H1 (cell line): Measurements from ENCODE around the gene FCRL5. TPM values are rescaled to one million over a fixed set of nuclear protein-coding genes. Genes with fewer than 3 reads are reported as not detected.

Experiments
- CTCF ChIA-PET: fragments of 300-600 bp; sonication (Branson Sonifier 250); formaldehyde crosslinking; loops from one replicate; lab custom pipeline; 2021; ENCODE audit not compliant: partially characterized antibody; lab: Charles Lee
- POLR2A ChIA-PET: fragments of 300-600 bp; sonication (Branson Sonifier 250); formaldehyde crosslinking; loops from one replicate; lab custom pipeline; 2021; ENCODE audit warnings: inconsistent platforms; ENCODE audit not compliant: partially characterized antibody; lab: Charles Lee
- DNase-seq, 2 experiments: peaks; one replicate each; pipeline versions ENCODE4 v3.0.0 to v3.0.0-alpha.2; 2010 to 2022; ENCODE audit warnings: low spot score in 2 of 2, low read depth in 1 of 2, mixed read lengths in 1 of 2
- FAIRE-seq: peaks from 2 replicates; lab custom pipeline; 2011; peaks lifted over from hg19 to GRCh38; lab: Jason Lieb, UNC
- H2AFZ ChIP-seq: 2 replicates; pipeline ENCODE4 v1.8.1; 2012; ENCODE audit warnings: low read length, inconsistent platforms
- H2AK5ac ChIP-seq: 2 replicates; pipeline ENCODE4 v1.6.1; 2013; ENCODE audit warnings: low read depth, low read length
- H2BK120ac ChIP-seq: replicated peaks from 2 replicates; pipeline ENCODE3; 2013; ENCODE audit warnings: low read depth, low read length, inconsistent platforms
- H2BK12ac ChIP-seq: 2 replicates; pipeline ENCODE4 v1.6.1; 2013; ENCODE audit warnings: low read depth, low read length
- H2BK15ac ChIP-seq: 2 replicates; pipeline ENCODE4 v1.6.1; 2013; ENCODE audit warnings: low read length
- H2BK20ac ChIP-seq: 2 replicates; pipeline ENCODE4 v1.6.1; 2013; ENCODE audit warnings: low read length
- H2BK5ac ChIP-seq: 2 replicates; pipeline ENCODE4 v1.6.1; 2013; ENCODE audit warnings: low read depth, low read length
- H3K14ac ChIP-seq: 2 replicates; pipeline ENCODE4 v1.6.1; 2013; ENCODE audit warnings: inconsistent platforms; ENCODE audit not compliant: insufficient read length
- H3K18ac ChIP-seq: 2 replicates; pipeline ENCODE4 v1.6.1; 2013; ENCODE audit warnings: low read length; ENCODE audit errors: extremely low read depth
- H3K23ac ChIP-seq: 2 replicates; pipeline ENCODE4 v1.6.1; 2013; ENCODE audit warnings: inconsistent platforms; ENCODE audit not compliant: insufficient read length
- H3K23me2 ChIP-seq: 2 replicates; pipeline ENCODE4 v1.6.1; 2013; ENCODE audit warnings: low read depth, low read length
- H3K27ac ChIP-seq: 2 replicates; pipeline ENCODE4 v1.6.1; 2011; ENCODE audit warnings: low read depth, low read length, inconsistent platforms
- H3K27me3 ChIP-seq, 4 experiments: replicated peaks in 1 of 4; 1 replicate in 1 of 4; 2 replicates in 3 of 4; pipeline versions ENCODE4 v1.6.1 to v1.8.1; 2011 to 2013; ENCODE audit warnings: low read length in 3 of 4, mild to moderate bottlenecking in 3 of 4, inconsistent platforms in 2 of 4, mixed read lengths in 2 of 4, moderate library complexity in 1 of 4; ENCODE audit not compliant: control insufficient read depth in 3 of 4, insufficient read depth in 3 of 4; ENCODE audit errors: extremely low read depth in 1 of 4
- H3K36me3 ChIP-seq, 4 experiments: 2 replicates each; pipeline versions ENCODE4 v1.6.1 to v1.8.1; 2011 to 2013; ENCODE audit warnings: mild to moderate bottlenecking in 4 of 4, low read length in 3 of 4, moderate library complexity in 2 of 4, control low read depth in 1 of 4, inconsistent platforms in 1 of 4; ENCODE audit not compliant: insufficient read depth in 4 of 4, control insufficient read depth in 2 of 4
- H3K4ac ChIP-seq: replicated peaks from 2 replicates; pipeline ENCODE3; 2013; ENCODE audit warnings: low read length, low read depth, mixed read lengths, inconsistent platforms; ENCODE audit not compliant: insufficient read length
- H3K4me1 ChIP-seq, 4 experiments: replicated peaks in 1 of 4; 1 replicate in 1 of 4; 2 replicates in 3 of 4; pipeline versions ENCODE4 v1.6.1 to v1.8.1; 2011 to 2013; ENCODE audit warnings: low read length in 3 of 4, inconsistent platforms in 2 of 4, mixed read lengths in 1 of 4; ENCODE audit not compliant: insufficient read depth in 4 of 4, control insufficient read depth in 3 of 4
- H3K4me2 ChIP-seq, 2 experiments: 2 replicates each; pipeline versions ENCODE4 v1.6.1 to v1.8.1; 2011 to 2013; ENCODE audit warnings: low read depth in 2 of 2, low read length in 2 of 2, control low read depth in 1 of 2, inconsistent platforms in 1 of 2, mild to moderate bottlenecking in 1 of 2; ENCODE audit not compliant: insufficient read depth in 1 of 2
- H3K4me3 ChIP-seq, 4 experiments: fragments of 200-600, 300-600 bp in 1 of 4; sonication (generic), shearing (Covaris generic), sonication (Bioruptor Twin) in 1 of 4; 2 replicates each; pipeline versions ENCODE4 v1.5.1 to v1.8.1; 2011 to 2016; ENCODE audit warnings: low read length in 4 of 4, low read depth in 3 of 4, control low read depth in 2 of 4, inconsistent platforms in 2 of 4, mild to moderate bottlenecking in 2 of 4, mixed read lengths in 1 of 4, moderate library complexity in 1 of 4; ENCODE audit not compliant: insufficient read depth in 2 of 4; ENCODE audit errors: extremely low read depth in 1 of 4
- H3K56ac ChIP-seq: replicated peaks from 2 replicates; pipeline ENCODE3; 2013; ENCODE audit warnings: low read depth, mild to moderate bottlenecking, mixed read lengths, low read length, inconsistent platforms; ENCODE audit not compliant: insufficient read length
- H3K79me1 ChIP-seq: 2 replicates; pipeline ENCODE4 v1.6.1; 2013; ENCODE audit warnings: low read depth, low read length, control low read depth
- H3K79me2 ChIP-seq, 2 experiments: 2 replicates each; pipeline versions ENCODE4 v1.6.1 to v1.8.1; 2012 to 2013; ENCODE audit warnings: low read length in 2 of 2, mild to moderate bottlenecking in 2 of 2, inconsistent platforms in 1 of 2; ENCODE audit not compliant: insufficient read depth in 2 of 2, control insufficient read depth in 1 of 2
- H3K9ac ChIP-seq, 4 experiments: replicated peaks in 1 of 4; 1 replicate in 1 of 4; 2 replicates in 3 of 4; pipeline versions ENCODE4 v1.6.1 to v1.8.1; 2011 to 2013; ENCODE audit warnings: low read depth in 3 of 4, low read length in 3 of 4, control low read depth in 2 of 4, mild to moderate bottlenecking in 2 of 4, moderate library complexity in 2 of 4, inconsistent platforms in 1 of 4; ENCODE audit errors: extremely low read depth in 1 of 4
- H3K9me3 ChIP-seq, 2 experiments: 2 replicates each; pipeline versions ENCODE4 v1.6.1 to v1.8.1; 2012 to 2013; ENCODE audit warnings: mild to moderate bottlenecking in 2 of 2, moderate library complexity in 2 of 2, control low read depth in 1 of 2, inconsistent platforms in 1 of 2, low read depth in 1 of 2, low read length in 1 of 2, mixed read lengths in 1 of 2; ENCODE audit not compliant: insufficient read depth in 2 of 2
- H4K20me1 ChIP-seq, 2 experiments: replicated peaks in 1 of 2; 2 replicates each; pipeline versions ENCODE3 to v1.8.1; 2011 to 2013; ENCODE audit warnings: inconsistent platforms in 2 of 2, low read length in 2 of 2, mild to moderate bottlenecking in 1 of 2; ENCODE audit not compliant: insufficient read depth in 2 of 2, control insufficient read depth in 1 of 2
- H4K5ac ChIP-seq: 2 replicates; pipeline ENCODE4 v1.6.1; 2013; ENCODE audit warnings: low read length, low read depth, mixed read lengths, inconsistent platforms; ENCODE audit not compliant: insufficient read length
- H4K8ac ChIP-seq: 2 replicates; pipeline ENCODE4 v1.8.0; 2013; ENCODE audit warnings: mild to moderate bottlenecking, moderate library complexity, low read length, inconsistent platforms; ENCODE audit not compliant: insufficient read depth; ENCODE audit errors: extremely low read depth
- H4K91ac ChIP-seq: replicated peaks from 2 replicates; pipeline ENCODE3; 2013; ENCODE audit warnings: low read length, mixed read lengths, inconsistent platforms; ENCODE audit not compliant: insufficient read length
- EGR1 ChIP-seq: IDR thresholded peaks from 2 replicates; pipeline ENCODE4 v1.6.1; 2011; ENCODE audit warnings: low read depth, low read length, borderline replicate concordance
- PHF8 ChIP-seq: fragments of 200-600 bp; sonication (generic); conservative IDR thresholded peaks from 2 replicates; pipeline ENCODE4 v1.7.1; 2012; ENCODE audit warnings: low read depth, mild to moderate bottlenecking, inconsistent platforms, low read length, moderate library complexity
- RXRA ChIP-seq: IDR thresholded peaks from 2 replicates; pipeline ENCODE4 v1.6.1; 2011; ENCODE audit warnings: low read depth, mild to moderate bottlenecking, low read length, moderate library complexity; ENCODE audit not compliant: insufficient read depth
- SIX5 ChIP-seq: IDR thresholded peaks from 2 replicates; pipeline ENCODE4 v1.6.1; 2011; ENCODE audit warnings: mild to moderate bottlenecking, low read depth, low read length
- SP4 ChIP-seq: IDR thresholded peaks from 2 replicates; pipeline ENCODE4 v1.6.1; 2012; ENCODE audit warnings: low read length, inconsistent platforms
- SRF ChIP-seq: IDR thresholded peaks from 2 replicates; pipeline ENCODE4 v1.6.1; 2011; ENCODE audit warnings: mild to moderate bottlenecking, low read depth, low read length, moderate library complexity
- TAF7 ChIP-seq: optimal IDR thresholded peaks from 2 replicates; pipeline ENCODE3; 2011; ENCODE audit warnings: low read depth, mild to moderate bottlenecking, inconsistent platforms, low read length, moderate library complexity, borderline replicate concordance
- WGBS, 2 experiments: shearing (Covaris generic) in 1 of 2; methylation state at CpG; one replicate each; pipeline versions ENCODE4 v1.1.6 to v1.1.7; 2013 to 2015; ENCODE audit warnings: low lambda C conversion rate in 2 of 2, mixed read lengths in 2 of 2, inconsistent platforms in 1 of 2, low coverage in 1 of 2, missing lambda C conversion rate in 1 of 2; ENCODE audit not compliant: insufficient replicate concordance in 2 of 2, insufficient coverage in 1 of 2, insufficient read length in 1 of 2; ENCODE audit errors: extremely low coverage in 1 of 2, missing lambda C conversion rate in 1 of 2; 5-methylcytosine and 5-hydroxymethylcytosine counted together
- polyA plus RNA-seq, 7 experiments: library from polyadenylated mRNA; depleted of rRNA in 3 of 7; stranded (reverse) in 5 of 7; unstranded in 2 of 7; fragments of >200 nt in 5 of 7; fragments of 200-250 nt in 2 of 7; gene quantifications; 1 replicate in 5 of 7; 2 replicates in 1 of 7; 4 replicates in 1 of 7; pipeline versions ENCODE4 v1.2.1 to v1.2.3, GENCODE V29; 2011 to 2013; ENCODE audit warnings: missing spikeins in 2 of 7, mixed read lengths in 2 of 7
- total RNA-seq: library from RNA; stranded (reverse); fragmentation: NEBNext Ultra II Directional; extraction: Animal tissue kit (Norgen Biotek cat#: 25700); gene quantifications from 2 replicates; pipeline ENCODE4 v1.2.1, GENCODE V29; 2021

Gene FCRL5
- total and polyA plus RNA-seq, 2 of the 8 experiments (the other 6 are each of a cell fraction or from before 2014, with no cell fraction given) = 1.0 to 2.6 TPM

DNA sequence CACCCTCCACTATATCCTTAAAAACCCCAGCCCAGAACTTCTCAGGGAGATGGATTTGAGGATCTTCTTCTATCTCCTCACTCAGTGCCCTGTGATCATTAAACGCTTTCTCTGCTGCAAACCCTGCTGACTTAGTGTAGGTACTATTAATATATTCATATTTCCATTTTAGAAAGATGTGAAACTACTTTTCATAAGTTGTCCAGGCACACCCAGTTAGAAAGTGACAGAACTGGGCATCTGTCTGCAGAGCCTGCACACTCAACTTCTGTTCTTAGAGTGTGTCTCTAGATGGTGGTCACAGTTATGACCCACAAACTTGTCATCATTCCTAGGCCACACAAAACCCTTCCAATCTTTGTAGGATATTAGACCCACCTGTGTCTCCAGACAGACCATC lies 55.0 kb downstream of the FCRL5 start:
- no peak overlapping the region for H3K14ac ChIP-seq
- H2AFZ ChIP-seq = no peak overlapping the region
- H4K5ac ChIP-seq = no peak overlapping the region
- H3K9ac ChIP-seq = no peak overlapping the region
- H3K36me3 ChIP-seq = no peaks in the 10 kb centered on the region
- no peak overlapping the region for H2AK5ac ChIP-seq
- no peak overlapping the region for H3K4me3 ChIP-seq
- no peak overlapping the region for H4K91ac ChIP-seq
- H2BK20ac ChIP-seq = no peak overlapping the region
- FAIRE-seq (no peak), DNase-seq (no peak)
- H3K79me1 ChIP-seq = no peaks in the 10 kb centered on the region
- H3K23ac ChIP-seq = no peak overlapping the region
- H3K79me2 ChIP-seq = no peaks in the 10 kb centered on the region
- ChIA-PET POLR2A (no interaction called here), CTCF (interaction anchor here (1.1 to 3.7 kb wide), 6 partner anchors 8 to 309 kb away, joined by 3 to 34 read pairs (median 26); no protein-coding TSS in a partner anchor)
- H4K8ac ChIP-seq = no peak overlapping the region
- H3K56ac ChIP-seq = no peak overlapping the region
- no peak overlapping the region for H2BK12ac ChIP-seq
- no peaks in the 10 kb centered on the region for H3K9me3 ChIP-seq
- no peak for TF ChIP-seq SIX5
- no peak for TF ChIP-seq EGR1
- no peak for TF ChIP-seq TAF7
- no peak for TF ChIP-seq PHF8
- no peak for TF ChIP-seq SRF
- no peak for TF ChIP-seq SP4
- no peak for TF ChIP-seq RXRA
- 94% methylated on average over 1 of the region's 1 CpG; no CpG with 5 or more reads in 1 of the 2 experiments for WGBS, 2 experiments
- no peaks in the 10 kb centered on the region for H3K23me2 ChIP-seq
- no peaks in the 10 kb centered on the region for H3K27me3 ChIP-seq
- H3K4me1 ChIP-seq = no peaks in the 10 kb centered on the region; a peak in 1 of 7 replicates
- no peak overlapping the region for H3K4ac ChIP-seq
- no peak overlapping the region for H3K27ac ChIP-seq
- H3K4me2 ChIP-seq = no peak overlapping the region
- no peak overlapping the region for H2BK5ac ChIP-seq
- no peak overlapping the region for H2BK120ac ChIP-seq
- H2BK15ac ChIP-seq = no peak overlapping the region
- no peak overlapping the region for H3K18ac ChIP-seq
- H4K20me1 ChIP-seq = no peaks in the 10 kb centered on the region
